ENCODE measurements around the gene ITCH.

DNA sequence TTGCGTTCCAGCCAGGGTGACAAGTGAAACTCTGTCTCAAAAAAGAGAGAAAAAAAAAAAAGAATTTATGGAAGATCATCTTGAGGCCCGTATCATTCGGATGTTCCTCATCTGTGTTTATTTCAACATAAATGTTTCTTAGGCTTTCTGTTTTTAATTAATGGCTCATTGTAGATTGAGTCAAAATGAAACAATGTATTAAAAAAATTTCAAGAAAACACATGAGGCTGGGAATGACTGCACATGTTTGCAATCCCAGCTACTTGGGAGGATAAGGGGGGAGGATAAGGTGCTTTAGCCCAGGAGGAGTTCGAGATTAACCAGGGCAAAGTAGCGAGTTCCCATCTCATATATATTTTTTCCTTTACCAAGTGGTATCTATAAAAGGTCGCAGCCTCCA, 47.3 kb downstream of the ITCH start:
- TF ChIP-seq CTCF (IDR thresholded peaks at IDR 0.05; ENCODE audit: insufficient read depth, low read length, poor library complexity, severe bottlenecking) (no peak), EZH2phosphoT487 (conservative IDR thresholded peaks at IDR 0.05; ENCODE audit: low read length) (no peak)
